Nephron (organoid): Measurements from ENCODE around the gene CACYBP.

Experiments
- H3K27ac Mint-ChIP-seq, 3 experiments: 2 replicates each; pipeline ENCODE4 v1.8.0; 2020; ENCODE audit warnings: mixed read lengths in 3 of 3, mild to moderate bottlenecking in 2 of 3, moderate library complexity in 1 of 3
- H3K27me3 Mint-ChIP-seq: 2 replicates; pipeline ENCODE4 v1.8.0; 2021; ENCODE audit warnings: low read depth, mild to moderate bottlenecking, moderate library complexity, mixed read lengths
- H3K36me3 Mint-ChIP-seq: 2 replicates; pipeline ENCODE4 v1.8.0; 2020; ENCODE audit warnings: low read depth, mixed read lengths
- H3K4me1 Mint-ChIP-seq: 2 replicates; pipeline ENCODE4 v1.8.0; 2020; ENCODE audit warnings: mixed read lengths
- H3K4me3 Mint-ChIP-seq, 3 experiments: 2 replicates each; pipeline ENCODE4 v1.8.0; 2020; ENCODE audit warnings: mild to moderate bottlenecking in 3 of 3, mixed read lengths in 3 of 3, moderate library complexity in 2 of 3
- H3K9me3 Mint-ChIP-seq: 2 replicates; pipeline ENCODE4 v1.8.0; 2020; ENCODE audit warnings: mixed read lengths
- CTCF ChIP-seq, 3 experiments: fragments of 200-600 bp; sonication (generic); IDR thresholded peaks; one replicate each; pipeline ENCODE4 v1.5.0; 2021; ENCODE audit warnings: antibody characterized with exemption in 3 of 3; ENCODE audit not compliant: unreplicated experiment in 3 of 3

The CACYBP gene

GRCh38 chr1:175045097-175045496 lies 45.4 kb downstream of the CACYBP start:
- Mint-ChIP-seq H3K4me3 (no peak overlapping the region), H3K4me1 (no peaks in the 10 kb centered on the region), H3K9me3 (peaks cover 16% of the 10 kb centered on the region), H3K36me3 (no peaks in the 10 kb centered on the region), H3K27me3 (peaks cover 3% of the 10 kb centered on the region), H3K27ac (no peak overlapping the region)
- no peak for TF ChIP-seq CTCF (IDR thresholded peaks at IDR 0.05; ENCODE audit: unreplicated experiment in 3 of 3)

DNA sequence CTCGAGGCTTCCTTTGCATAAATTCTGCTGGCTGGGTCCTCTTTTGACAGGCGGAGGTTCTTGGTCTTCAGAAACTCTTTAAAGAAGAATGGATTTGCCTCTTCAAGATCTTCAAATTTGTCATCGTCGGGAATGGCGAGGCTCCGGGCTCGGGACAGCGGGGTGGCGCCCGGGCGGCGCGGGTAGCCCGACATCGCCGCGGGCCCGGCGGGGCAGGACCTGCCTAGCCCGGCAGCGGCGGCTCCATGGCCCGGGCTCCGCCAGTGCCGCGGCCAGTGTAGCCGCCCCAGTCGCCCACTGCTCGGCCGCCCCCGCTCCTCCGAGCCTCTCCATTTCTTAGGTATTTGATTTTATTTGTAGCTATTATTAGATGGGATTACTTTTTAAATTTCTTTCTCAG lies 45.8 kb downstream of the CACYBP start:
- no peak for TF ChIP-seq CTCF (IDR thresholded peaks at IDR 0.05; ENCODE audit: unreplicated experiment in 3 of 3)
- no peaks in the 10 kb centered on the region for H3K4me1 Mint-ChIP-seq

GRCh38 chr1:175050992-175051391 lies 51.2 kb downstream of the CACYBP start:
- TF ChIP-seq CTCF (IDR thresholded peaks at IDR 0.05; ENCODE audit: unreplicated experiment in 3 of 3), result no peak
- Mint-ChIP-seq H3K4me3 (no peak overlapping the region), H3K4me1 (no peaks in the 10 kb centered on the region), H3K36me3 (no peaks in the 10 kb centered on the region), H3K27me3 (no peaks in the 10 kb centered on the region), H3K27ac (no peak overlapping the region), H3K9me3 (peaks cover 3% of the 10 kb centered on the region)

More for the DNA sequence above, 45.8 kb downstream of the CACYBP start:
- H3K9me3 Mint-ChIP-seq, result peaks cover 16% of the 10 kb centered on the region
- no peaks in the 10 kb centered on the region for H3K27me3 Mint-ChIP-seq
- H3K4me3 Mint-ChIP-seq, result no peak overlapping the region
- no peak overlapping the region for H3K27ac Mint-ChIP-seq
- H3K36me3 Mint-ChIP-seq, result no peaks in the 10 kb centered on the region

GRCh38 chr1:175054736-175055135 lies 55.0 kb downstream of the CACYBP start:
- no peak overlapping the region for H3K4me3 Mint-ChIP-seq
- H3K4me1 Mint-ChIP-seq, result no peaks in the 10 kb centered on the region
- H3K36me3 Mint-ChIP-seq, result no peaks in the 10 kb centered on the region
- H3K9me3 Mint-ChIP-seq, result peaks cover 8% of the 10 kb centered on the region
- H3K27me3 Mint-ChIP-seq, result no peaks in the 10 kb centered on the region
- no peak for TF ChIP-seq CTCF (IDR thresholded peaks at IDR 0.05; ENCODE audit: unreplicated experiment in 3 of 3)
- no peak overlapping the region for H3K27ac Mint-ChIP-seq
